ENCODE measurements around the gene SRF.
"Not testable (repeated sequence)": the region's sequence is repeated elsewhere in the genome, so short reads cannot be mapped to it uniquely, and the experiment has no call there.

Gene SRF

DNA sequence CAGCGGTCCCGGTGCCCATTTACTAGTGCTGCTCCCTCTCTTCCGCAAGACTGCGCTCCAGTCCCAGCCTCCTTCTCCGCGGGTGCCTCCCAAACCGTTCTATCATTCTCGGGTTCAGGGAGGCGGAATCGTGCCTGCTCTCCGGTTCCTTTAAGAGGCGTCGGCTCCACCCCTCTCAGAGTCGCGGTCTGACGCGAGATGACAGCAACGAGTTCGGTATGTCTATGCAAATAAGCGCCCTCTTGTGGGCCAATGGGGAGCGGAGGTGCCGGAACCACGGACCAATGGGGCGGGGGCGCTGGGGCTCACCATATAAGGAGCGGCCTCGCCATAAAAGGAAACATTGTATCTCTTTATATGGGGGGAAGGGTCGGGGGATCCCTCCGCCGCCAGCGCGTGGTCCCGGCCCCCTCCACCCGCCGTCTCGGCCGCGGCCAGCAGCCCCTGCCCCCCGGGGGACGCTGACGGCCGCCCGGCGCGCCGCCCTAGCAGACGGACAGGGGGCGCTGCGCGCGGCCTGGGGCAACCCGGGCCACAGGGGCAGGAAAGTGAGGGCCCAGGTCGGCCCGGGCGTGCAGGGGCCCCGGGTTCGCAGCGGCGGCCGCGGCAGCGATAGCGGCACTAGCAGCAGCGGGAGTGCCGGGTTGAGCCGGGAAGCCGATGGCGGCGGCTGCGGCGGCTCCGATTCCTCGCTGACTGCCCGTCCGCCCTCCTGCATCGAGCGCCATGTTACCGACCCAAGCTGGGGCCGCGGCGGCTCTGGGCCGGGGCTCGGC is at the start of gene SRF:
SRF (plus strand) TSS at position 339 of the 776 bp plus-strand sequence; CDS start at position 727, 388 bp downstream.
- peak; percentile 79 for ATAC-seq
- peak; percentile 98 for DNase-seq

DNA sequence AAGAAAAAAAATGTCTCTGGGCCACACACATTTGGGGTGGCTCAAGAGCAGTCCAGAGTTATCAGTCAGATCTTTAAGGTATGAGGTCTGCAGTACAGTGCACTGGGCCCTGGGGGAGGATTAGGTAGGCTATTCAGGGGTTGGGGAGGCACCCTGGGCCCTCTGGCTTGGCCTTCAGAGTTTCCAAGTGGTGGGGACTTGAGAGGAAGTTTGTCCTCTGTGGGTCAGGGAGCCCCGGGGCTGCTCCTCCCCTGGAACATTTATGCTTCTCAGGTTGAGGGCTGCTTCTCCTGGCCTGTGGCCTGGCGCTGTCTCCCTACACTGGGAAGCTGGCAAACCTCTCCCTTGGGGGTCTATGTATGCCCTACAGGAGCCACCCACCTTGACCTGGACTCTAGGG is 48.9 kb upstream of the SRF start:
- DNase-seq (no peak), ATAC-seq (no peak)

DNA sequence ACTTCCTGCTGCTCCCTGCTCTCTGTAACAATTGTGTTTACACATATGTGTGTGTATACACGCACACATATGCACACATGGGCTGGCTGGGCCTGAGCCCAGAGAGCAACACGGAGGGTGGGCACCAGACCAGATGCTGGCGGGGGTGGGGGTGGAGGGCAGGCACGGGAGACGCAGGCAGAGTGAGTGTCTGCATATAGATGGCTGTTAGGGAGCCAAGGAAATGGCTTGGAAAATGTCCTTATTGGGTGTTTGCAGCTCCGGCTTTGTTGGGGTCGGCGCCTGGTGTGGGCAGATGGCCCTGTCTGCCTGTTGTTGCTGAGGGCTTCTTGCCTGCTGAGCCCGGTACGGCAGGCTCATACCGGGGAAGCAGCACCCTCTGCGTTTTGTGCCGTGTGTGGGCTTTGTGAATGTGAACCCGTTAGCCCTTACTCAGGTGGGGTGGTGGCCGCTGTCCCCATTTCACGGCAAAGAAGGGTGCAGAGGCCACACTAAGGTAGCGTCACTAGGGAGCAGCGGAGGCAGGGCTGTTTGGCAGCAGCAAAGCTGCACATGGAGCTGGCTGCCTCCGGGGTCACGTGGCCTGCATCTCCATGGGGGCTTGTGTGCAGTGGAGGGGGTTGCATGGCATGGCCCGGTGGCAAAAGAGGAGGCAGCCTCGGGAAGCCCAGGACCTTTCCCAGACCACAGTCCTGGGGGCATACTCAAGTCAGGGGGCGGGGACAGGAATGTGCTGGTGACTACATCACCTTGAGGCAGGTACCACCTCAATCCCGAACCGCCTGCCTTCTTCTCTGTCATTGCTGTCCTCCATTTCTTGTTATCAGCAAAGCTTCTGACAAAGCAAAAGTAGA is 47.4 kb upstream of the SRF start:
- ATAC-seq = no peak
- DNase-seq = no peak

DNA sequence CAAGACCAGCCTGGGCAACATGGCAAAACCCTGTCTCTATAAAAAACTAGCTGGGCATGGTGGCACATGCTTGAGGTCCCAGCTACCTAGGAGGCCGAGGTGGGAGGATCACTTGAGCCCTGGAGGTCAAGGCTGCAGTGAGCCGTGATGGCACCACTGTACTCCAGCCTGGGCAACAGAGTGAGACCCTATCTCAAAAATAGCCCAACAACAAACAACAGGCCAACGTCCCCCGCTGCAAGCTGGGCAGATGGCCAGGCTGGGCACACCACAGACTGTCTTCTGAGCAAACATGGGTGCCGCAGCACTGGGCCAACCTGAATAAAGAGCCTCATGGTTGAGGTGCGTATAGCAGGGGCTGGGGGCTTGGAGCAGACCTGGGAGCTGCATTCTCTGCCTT is 46.6 kb upstream of the SRF start:
- DNase-seq (no peak), ATAC-seq (no peak)

DNA sequence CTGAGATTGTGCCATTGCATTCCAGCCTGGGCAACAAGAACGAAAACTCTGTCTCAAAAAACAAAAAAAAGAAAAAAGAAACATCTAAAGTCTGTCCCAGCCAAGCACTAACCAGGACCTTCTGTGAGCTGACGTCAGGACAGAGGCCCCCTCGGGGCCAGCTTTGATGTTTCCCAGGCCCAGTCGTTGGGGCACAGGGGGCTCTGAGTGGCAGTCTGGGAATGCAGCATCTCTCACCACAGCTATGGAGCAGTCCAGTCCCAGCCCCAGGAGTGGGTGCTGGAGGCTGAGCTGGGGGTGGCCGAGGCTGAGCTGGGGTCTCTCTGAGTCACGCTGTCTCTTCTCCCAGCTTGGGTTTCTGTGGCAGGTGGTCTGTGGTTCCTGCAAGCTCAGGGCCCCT is 46.0 kb upstream of the SRF start:
- DNase-seq = no peak
- no peak for ATAC-seq

DNA sequence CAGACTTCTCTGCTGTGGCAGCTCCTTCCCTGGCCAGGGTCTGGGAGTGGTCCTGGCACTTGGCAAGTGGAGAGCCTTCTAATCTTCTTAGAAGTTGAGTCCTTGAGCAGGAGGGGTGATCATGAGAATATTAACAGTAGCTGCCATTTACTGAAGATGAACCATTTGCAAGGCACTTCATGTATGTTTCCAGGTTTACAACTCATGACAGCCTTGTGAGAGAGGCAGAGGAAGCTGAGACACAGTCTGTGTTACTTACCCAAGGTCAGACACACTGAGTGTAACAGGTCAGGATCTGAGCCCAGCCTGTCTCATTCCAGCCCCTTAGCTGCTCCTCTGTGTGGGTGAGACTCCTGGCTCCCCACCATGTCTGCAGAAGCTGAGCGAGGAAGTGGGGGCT is 45.5 kb upstream of the SRF start:
- DNase-seq = no peak
- ATAC-seq = no peak

DNA sequence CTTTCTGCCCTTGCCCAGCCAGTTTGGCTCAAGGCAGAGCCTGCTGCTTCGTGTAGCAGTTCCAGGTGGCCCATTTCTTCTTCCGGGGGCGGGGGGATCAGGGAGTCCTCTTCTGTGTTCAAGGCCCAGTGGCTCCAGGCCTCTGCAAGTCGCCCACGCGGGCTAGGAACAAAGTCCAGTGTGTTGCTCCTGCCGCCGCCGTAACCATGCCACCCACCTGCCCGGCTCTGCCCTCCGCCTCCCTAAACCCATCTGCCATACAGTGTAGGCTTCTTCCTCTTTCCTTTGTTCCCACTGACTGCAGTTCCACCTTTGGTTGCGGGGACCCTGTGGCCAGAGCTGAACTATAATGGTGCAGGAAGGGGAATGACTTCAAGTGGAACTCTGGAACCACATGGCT is 43.9 kb upstream of the SRF start:
- ATAC-seq = no peak
- DNase-seq = no peak

DNA sequence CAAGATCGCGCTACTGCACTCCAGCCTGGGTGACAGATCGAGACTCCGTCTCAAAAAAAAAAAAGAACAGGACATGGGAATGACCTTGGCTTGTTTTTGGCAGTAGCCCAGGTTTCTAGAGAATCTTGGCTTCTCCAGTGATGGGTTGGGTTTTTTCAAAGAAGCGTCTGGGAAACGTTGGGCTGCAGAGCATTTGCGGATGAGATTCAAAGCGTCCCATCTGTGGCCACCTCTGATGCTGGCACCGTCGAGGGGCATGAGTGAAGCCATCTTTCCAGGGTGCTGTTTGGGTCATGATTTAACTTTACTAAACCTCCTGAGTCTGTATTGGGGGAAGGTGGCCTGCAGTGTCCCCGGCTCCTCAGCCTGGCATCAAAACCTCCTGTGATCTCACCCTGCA is 43.2 kb upstream of the SRF start:
- DNase-seq = no peak
- ATAC-seq = no peak

DNA sequence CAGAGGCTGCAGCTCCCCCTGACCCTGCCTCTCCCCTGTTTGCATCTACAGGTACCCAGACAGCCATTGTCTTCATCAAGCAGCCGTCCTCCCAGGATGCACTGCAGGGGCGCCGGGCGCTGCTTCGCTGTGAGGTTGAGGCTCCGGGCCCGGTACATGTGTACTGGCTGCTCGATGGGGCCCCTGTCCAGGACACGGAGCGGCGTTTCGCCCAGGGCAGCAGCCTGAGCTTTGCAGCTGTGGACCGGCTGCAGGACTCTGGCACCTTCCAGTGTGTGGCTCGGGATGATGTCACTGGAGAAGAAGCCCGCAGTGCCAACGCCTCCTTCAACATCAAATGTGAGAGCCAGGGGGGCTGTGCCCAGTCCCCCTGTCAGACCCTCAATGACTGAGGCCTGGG is 42.1 kb upstream of the SRF start:
- ATAC-seq (no peak), DNase-seq (no peak)

DNA sequence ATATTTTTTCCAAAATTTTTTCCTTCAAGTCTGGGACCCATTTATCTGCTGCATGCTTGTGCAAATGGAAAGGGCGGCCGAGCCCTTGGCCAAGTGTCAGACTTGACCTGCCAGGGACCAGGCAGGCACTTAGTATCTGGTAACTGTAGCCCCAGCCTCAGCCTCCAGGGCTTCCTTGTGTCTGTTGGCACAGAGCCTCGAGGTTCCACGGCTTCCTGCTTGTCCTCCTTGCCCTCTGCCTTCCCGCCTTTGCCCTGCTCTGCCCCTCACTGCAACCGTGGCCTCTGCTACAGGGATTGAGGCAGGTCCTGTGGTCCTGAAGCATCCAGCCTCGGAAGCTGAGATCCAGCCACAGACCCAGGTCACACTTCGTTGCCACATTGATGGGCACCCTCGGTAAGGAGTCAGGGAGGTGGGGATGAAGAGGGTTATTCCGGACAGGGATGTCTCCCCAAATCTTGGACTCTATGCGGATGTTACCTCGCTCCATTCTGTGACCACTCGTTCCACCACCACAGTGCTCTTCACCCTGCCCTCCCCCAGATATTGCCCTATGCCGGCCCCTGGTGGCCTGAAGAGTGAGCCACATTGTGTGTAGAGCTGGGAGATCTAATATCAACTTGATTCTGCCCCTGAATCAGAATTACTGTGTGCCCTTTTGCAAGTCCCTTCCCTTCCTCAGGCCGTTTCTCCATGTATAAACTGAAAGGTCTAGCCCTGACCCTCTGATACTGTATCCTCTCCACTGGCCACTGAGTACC is 41.5 kb upstream of the SRF start:
- DNase-seq = peak; percentile 14

DNA sequence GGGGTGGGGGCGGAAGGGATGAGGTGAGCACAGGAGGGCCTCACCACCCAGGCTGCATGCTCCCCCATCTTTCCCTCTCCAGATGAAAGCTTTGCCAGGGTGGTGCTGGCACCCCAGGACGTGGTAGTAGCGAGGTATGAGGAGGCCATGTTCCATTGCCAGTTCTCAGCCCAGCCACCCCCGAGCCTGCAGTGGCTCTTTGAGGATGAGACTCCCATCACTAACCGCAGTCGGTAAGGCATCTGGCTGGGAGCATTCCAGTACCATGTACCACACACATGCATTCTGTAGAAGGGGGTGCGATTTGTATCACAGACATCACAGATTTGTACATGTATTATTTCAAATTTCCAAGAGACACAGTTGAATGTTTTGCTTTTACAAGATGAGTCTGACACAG is 40.6 kb upstream of the SRF start:
- DNase-seq (no peak), ATAC-seq (no peak)

More for the DNA sequence above, 41.5 kb upstream of the SRF start:
- ATAC-seq = peak; percentile 61

DNA sequence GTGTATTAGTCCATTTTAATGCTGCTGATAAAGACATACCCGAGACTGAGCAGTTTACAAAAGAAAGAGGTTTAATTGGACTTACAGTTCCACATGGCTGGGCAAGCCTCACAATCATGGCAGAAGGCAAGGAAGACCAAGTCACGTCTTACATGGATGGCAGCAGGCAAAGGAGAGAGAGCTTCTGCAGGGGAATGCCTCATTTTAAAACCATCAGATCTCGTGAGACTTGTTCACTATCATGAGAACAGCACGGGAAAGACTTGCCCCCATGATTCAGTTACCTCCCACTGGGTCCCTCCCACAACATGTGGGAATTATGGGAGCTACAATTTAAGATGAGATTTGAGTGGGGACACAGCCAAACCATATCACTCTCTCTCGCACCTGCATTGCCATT is 39.7 kb upstream of the SRF start:
- not testable (repeated sequence) for DNase-seq, ATAC-seq

DNA sequence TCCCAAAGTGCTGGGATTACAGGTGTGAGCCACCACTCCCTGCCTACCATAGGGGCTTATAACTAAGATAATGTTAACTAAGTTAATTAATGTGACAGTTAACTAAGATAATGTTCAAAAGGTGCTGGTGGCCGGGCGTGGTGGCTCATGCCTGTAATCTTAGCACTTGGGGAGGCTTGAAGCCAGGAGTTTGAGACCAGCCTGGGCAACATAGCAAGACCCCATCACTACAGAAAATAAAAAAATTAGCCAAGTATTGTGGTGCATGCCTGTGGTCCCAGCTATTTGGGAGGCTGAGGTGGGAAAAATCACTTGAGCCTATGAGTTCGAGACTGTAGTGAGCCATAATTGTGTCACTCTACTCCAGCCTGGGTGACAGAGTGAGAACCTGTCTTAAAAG is 32.8 kb upstream of the SRF start:
- no peak for DNase-seq

DNA sequence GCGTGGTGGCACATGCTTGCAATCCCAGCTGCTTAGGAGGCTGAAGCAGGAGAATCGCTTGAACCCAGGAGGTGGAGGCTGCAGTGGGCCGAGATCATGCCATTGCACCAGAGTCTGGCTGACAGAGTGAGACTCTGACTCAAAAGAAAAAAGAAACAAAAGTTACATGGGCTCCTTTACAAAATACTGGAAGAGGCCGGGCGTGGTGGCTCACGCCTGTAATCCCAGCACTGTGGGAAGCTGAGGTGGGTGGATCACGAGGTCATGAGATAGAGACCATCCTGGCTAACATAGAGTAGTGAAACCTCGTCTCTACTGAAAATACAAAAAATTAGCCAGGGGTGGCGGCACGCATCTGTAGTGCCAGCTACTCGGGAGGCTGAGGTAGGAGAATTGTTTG is 31.1 kb upstream of the SRF start:
- ATAC-seq, DNase-seq: not testable (repeated sequence)

More for the DNA sequence above, 32.8 kb upstream of the SRF start:
- ATAC-seq = no peak

DNA sequence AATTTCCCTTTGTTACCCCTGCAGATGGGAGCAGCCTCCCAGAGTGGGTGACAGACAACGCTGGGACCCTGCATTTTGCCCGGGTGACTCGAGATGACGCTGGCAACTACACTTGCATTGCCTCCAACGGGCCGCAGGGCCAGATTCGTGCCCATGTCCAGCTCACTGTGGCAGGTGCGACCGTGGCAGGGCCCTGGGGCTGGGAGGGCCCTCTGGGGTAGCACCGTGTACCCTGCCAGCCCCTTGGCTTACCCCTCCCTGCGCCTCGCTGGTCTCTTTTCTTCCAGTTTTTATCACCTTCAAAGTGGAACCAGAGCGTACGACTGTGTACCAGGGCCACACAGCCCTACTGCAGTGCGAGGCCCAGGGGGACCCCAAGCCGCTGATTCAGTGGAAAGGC is 29.4 kb upstream of the SRF start:
- DNase-seq (no peak), ATAC-seq (no peak)

DNA sequence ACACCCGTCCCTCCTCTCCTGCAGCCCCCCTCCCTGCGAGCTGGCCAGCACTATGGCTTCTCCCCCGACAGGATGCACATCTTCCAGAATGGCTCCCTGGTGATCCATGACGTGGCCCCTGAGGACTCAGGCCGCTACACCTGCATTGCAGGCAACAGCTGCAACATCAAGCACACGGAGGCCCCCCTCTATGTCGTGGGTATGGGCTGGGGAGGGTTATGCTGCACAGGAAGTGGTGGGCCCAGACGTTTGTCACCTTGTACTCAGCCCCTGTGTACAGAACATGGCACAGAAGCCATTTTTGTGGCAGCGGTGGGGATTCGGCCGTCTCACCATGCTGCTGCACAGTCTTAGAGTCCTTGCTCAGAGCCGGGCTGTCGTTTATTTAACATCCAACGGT is 29.0 kb upstream of the SRF start:
- ATAC-seq (peak; percentile 39), DNase-seq (peak; percentile 33)

DNA sequence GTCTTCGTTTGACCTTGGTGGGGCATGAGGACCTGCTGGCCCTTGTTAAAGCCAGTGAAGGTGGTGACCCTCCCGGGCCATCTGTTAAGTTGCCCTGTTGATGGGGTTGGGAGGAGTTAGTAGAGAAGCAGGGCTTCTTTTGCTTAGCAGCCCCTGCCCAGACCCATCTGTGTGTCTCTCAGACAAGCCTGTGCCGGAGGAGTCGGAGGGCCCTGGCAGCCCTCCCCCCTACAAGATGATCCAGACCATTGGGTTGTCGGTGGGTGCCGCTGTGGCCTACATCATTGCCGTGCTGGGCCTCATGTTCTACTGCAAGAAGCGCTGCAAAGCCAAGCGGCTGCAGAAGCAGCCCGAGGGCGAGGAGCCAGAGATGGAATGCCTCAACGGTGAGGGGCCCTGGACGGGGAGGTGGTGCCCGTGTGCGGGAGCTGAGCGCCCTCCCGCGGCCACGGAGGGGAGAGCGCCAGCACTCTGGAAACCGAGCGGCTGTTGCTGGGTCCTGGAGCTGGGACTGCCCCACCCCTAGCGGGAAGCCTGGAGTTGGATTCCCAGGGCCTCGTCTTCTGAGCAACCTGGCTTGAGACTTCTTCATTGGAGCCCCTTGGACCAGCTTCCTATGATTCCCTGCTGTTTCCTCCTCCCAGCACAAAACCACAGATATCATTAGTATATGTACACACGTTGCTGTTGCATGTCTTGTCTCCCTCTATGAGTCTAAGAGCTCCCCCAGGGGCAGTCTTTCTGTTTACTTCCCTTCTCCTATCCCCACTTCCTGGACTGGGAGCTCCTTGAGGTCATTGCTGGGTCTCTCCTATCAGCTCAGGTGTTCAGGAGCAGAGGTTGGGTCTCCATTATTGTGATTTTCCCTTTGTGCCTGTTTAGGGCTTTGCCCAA is 27.6 kb upstream of the SRF start:
- peak; percentile 86 for DNase-seq

DNA sequence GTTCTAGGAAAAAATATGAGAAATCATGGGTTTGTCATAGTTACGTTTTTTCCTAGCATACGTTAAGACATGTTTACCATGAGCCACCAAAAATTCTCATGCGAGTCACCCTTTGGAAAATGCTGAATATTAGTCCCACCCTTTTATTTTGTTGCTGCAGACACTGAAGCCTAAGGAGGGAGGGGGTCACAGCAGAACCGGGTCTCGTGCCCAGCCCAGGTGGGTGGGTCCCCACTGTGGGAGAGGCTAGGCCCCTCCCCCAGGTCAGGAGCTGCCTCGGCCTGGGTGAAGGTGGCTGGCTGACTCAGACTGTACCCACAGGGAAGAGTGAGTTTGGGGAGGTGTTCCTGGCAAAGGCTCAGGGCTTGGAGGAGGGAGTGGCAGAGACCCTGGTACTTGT is 26.2 kb upstream of the SRF start:
- ATAC-seq = no peak
- DNase-seq = no peak

More for the DNA sequence above, 27.6 kb upstream of the SRF start:
- peak; percentile 94 for ATAC-seq

DNA sequence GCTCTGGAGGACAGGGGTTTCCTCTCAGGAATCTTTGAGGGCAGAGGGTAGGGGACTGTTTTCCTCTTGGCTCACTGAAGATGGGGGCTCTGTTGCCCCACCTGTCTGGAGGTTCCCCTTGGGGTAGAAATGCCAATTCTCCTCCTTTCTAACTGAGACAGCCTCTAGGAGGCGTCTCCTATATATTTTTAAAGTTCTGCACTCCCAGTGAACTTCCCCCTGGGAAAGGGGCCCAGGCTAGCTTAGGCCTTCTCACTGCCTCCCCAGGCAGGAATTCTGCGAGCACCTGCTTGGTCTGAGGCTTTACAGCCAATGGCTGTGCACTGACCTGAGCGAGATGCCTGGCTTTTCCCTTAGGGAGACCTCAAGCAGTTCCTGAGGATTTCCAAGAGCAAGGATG is 24.8 kb upstream of the SRF start:
- ATAC-seq = no peak
- no peak for DNase-seq

DNA sequence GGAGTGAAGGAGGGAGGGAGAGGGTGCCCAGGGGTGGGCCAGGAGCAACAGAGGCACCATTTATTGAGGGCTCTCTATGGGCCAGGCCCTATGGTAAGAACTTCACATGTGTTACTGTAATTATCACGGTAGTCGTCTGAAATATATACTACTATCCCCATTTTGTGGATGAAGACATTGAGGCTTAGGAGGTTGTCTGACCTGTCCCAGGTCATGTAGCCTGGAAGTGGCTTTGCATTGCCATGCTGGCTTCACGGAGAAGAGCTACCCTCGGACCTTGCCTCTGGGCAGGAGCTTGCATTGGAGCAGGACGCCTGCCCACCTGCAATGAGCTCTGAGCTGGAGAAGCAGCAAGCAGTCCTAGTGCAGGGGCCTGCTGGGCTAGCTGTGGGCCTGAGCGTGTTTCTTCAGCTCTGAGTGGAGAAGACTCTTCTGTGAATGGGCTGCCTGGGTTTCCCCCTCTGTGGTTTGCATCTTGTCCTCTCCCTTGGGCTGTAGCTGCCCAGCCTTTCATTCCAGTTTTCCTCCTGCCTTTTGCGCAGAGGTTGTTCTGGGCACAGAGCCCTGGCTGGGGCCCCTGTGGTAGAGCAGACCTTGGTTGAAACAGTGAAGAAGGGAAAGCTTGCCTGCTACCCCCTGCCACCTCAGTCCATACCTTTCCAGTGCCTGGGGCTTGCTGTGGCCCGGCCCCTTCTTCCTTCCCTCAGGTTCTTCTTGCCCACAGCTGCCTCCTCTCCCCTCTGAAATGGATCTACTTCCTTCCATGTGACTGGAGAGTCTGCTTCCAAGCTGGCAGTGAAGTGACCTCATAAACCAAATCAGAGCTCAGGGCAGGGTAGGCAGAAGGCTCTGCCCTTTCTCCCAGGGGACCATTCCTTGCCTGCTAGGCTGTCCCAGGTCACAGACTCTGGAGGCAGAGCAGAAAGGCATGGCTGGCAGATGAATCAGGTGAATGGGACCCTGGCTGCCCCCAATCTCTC is 24.1 kb upstream of the SRF start:
- no peak for DNase-seq
- no peak for ATAC-seq
